ENCODE measurements around the gene TIMP3.

DNA sequence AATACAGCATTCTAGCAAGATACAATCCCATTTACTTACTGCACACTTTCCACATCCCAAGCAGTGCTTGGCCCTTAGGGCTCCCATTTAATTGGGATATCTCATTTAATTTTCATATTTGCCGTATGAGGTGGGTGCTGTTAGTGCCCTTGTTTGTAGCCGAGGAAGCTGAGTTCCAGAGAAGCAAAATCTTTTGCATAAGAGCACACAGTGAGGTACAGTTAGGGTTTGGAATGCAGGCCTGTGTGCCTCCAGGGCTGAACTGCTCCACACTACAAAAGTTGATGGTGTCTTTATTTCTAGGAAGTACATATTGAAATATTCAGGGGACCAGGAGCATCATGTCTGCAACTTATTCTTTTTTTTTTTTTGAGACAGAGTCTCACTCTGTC, 15.5 kb upstream of the TIMP3 start:
- TF ChIP-seq, protein P1, sequence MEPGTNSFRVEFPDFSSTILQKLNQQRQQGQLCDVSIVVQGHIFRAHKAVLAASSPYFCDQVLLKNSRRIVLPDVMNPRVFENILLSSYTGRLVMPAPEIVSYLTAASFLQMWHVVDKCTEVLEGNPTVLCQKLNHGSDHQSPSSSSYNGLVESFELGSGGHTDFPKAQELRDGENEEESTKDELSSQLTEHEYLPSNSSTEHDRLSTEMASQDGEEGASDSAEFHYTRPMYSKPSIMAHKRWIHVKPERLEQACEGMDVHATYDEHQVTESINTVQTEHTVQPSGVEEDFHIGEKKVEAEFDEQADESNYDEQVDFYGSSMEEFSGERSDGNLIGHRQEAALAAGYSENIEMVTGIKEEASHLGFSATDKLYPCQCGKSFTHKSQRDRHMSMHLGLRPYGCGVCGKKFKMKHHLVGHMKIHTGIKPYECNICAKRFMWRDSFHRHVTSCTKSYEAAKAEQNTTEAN (CRISPR knock-in tag; IDR thresholded peaks at IDR 0.05): no peak
- TF ChIP-seq, protein P2, sequence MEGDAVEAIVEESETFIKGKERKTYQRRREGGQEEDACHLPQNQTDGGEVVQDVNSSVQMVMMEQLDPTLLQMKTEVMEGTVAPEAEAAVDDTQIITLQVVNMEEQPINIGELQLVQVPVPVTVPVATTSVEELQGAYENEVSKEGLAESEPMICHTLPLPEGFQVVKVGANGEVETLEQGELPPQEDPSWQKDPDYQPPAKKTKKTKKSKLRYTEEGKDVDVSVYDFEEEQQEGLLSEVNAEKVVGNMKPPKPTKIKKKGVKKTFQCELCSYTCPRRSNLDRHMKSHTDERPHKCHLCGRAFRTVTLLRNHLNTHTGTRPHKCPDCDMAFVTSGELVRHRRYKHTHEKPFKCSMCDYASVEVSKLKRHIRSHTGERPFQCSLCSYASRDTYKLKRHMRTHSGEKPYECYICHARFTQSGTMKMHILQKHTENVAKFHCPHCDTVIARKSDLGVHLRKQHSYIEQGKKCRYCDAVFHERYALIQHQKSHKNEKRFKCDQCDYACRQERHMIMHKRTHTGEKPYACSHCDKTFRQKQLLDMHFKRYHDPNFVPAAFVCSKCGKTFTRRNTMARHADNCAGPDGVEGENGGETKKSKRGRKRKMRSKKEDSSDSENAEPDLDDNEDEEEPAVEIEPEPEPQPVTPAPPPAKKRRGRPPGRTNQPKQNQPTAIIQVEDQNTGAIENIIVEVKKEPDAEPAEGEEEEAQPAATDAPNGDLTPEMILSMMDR (IDR thresholded peaks at IDR 0.05): no peak
- TF ChIP-seq MXD4 (CRISPR knock-in tag; IDR thresholded peaks at IDR 0.05; ENCODE audit: borderline replicate concordance) (no peak), SP1 (CRISPR knock-in tag; conservative IDR thresholded peaks at IDR 0.05) (no peak), FOXJ3 (CRISPR knock-in tag; IDR thresholded peaks at IDR 0.05; ENCODE audit: borderline replicate concordance) (no peak), CREM (CRISPR knock-in tag; IDR thresholded peaks at IDR 0.05) (no peak), ZNF138 (CRISPR knock-in tag; conservative IDR thresholded peaks at IDR 0.05) (no peak), OVOL2 (CRISPR knock-in tag; IDR thresholded peaks at IDR 0.05; ENCODE audit: borderline replicate concordance) (no peak), NR1H2 (CRISPR knock-in tag; IDR thresholded peaks at IDR 0.05) (no peak)
- TF ChIP-seq, protein P3, sequence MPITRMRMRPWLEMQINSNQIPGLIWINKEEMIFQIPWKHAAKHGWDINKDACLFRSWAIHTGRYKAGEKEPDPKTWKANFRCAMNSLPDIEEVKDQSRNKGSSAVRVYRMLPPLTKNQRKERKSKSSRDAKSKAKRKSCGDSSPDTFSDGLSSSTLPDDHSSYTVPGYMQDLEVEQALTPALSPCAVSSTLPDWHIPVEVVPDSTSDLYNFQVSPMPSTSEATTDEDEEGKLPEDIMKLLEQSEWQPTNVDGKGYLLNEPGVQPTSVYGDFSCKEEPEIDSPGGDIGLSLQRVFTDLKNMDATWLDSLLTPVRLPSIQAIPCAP (CRISPR knock-in tag; IDR thresholded peaks at IDR 0.05): no peak
